ENCODE measurements around the gene DNAJC1.

The DNAJC1 gene

DNA sequence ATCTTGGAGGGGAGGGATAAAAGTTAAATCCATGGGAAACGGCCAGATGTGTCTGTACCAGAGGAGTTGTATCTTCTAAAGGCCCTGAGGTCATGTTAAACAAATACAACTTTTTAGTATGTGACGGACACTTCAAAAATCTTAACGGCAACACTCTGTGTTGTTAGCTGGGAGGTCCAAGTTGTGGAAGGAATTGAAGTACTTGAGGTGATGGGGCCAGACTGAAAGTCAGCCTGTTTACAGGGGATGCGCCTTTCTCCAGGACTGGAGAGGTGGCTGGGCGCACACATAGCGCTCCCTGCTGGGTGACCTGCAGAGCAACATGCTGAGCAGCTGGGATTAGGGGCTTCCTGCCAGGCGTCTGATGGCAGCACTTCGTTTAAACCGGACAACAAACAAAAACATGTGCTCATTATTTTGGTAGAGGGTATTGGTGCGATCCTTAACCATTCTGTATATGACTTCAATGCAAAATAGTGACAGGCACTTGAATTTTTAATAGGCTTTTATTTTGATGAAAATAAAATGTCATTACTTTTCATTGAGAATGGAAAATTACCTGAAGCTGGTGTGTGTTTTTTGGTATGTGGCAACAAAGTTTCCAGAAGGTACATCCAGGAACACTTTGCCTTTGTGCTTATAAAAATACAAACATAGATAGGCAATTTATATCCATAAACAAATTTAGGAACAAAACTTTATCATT lies 271.3 kb downstream of the DNAJC1 start:
- TF ChIP-seq, protein P1, sequence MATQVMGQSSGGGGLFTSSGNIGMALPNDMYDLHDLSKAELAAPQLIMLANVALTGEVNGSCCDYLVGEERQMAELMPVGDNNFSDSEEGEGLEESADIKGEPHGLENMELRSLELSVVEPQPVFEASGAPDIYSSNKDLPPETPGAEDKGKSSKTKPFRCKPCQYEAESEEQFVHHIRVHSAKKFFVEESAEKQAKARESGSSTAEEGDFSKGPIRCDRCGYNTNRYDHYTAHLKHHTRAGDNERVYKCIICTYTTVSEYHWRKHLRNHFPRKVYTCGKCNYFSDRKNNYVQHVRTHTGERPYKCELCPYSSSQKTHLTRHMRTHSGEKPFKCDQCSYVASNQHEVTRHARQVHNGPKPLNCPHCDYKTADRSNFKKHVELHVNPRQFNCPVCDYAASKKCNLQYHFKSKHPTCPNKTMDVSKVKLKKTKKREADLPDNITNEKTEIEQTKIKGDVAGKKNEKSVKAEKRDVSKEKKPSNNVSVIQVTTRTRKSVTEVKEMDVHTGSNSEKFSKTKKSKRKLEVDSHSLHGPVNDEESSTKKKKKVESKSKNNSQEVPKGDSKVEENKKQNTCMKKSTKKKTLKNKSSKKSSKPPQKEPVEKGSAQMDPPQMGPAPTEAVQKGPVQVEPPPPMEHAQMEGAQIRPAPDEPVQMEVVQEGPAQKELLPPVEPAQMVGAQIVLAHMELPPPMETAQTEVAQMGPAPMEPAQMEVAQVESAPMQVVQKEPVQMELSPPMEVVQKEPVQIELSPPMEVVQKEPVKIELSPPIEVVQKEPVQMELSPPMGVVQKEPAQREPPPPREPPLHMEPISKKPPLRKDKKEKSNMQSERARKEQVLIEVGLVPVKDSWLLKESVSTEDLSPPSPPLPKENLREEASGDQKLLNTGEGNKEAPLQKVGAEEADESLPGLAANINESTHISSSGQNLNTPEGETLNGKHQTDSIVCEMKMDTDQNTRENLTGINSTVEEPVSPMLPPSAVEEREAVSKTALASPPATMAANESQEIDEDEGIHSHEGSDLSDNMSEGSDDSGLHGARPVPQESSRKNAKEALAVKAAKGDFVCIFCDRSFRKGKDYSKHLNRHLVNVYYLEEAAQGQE (IDR thresholded peaks at IDR 0.05; ENCODE audit: insufficient read depth in 1 of 2, low read depth in 2 of 2, low read length in 2 of 2) = no peak
- TF ChIP-seq TAF1 (IDR thresholded peaks at IDR 0.05; ENCODE audit: borderline replicate concordance, insufficient read depth, low read length) (no peak), SIN3A (IDR thresholded peaks at IDR 0.05; ENCODE audit: borderline replicate concordance, insufficient read depth, low read length) (0 out of 2 replicates have a peak, but pooled peaks have one; percentile 27), POLR2AphosphoS5 (IDR thresholded peaks at IDR 0.05; ENCODE audit: low read depth, low read length) (no peak), FOXP2 (optimal IDR thresholded peaks at IDR 0.05; ENCODE audit: borderline replicate concordance, extremely low read depth, extremely low read length, insufficient read depth) (peak; percentile 100)

DNA sequence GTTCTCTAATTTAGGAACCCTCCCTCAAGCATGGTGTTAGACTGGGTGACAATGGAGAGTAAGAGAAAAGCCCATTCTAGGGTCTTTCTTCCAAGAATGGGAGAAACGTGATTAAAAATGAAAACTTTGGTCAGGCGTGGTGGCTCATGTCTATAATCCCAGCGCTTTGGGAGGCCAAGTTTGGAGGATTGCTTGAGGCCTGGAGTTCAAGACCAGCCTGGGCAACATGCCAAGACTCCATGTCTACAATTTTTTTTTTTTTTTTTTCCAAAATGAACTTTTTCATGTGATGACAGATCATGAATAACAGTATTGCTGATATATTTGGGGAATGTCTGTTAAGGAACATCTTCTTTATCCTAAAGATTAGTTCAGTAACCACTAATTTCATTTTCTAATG lies 274.9 kb downstream of the DNAJC1 start:
- TF ChIP-seq, protein P1 (IDR thresholded peaks at IDR 0.05; ENCODE audit: insufficient read depth in 1 of 2, low read depth in 2 of 2, low read length in 2 of 2) = no peak
- no peak for TF ChIP-seq POLR2AphosphoS5 (IDR thresholded peaks at IDR 0.05; ENCODE audit: low read depth, low read length)
- no peak for TF ChIP-seq TAF1 (IDR thresholded peaks at IDR 0.05; ENCODE audit: borderline replicate concordance, insufficient read depth, low read length)
- no peak for TF ChIP-seq FOXP2 (optimal IDR thresholded peaks at IDR 0.05; ENCODE audit: borderline replicate concordance, extremely low read depth, extremely low read length, insufficient read depth)
- TF ChIP-seq SIN3A (IDR thresholded peaks at IDR 0.05; ENCODE audit: borderline replicate concordance, insufficient read depth, low read length) = no peak

DNA sequence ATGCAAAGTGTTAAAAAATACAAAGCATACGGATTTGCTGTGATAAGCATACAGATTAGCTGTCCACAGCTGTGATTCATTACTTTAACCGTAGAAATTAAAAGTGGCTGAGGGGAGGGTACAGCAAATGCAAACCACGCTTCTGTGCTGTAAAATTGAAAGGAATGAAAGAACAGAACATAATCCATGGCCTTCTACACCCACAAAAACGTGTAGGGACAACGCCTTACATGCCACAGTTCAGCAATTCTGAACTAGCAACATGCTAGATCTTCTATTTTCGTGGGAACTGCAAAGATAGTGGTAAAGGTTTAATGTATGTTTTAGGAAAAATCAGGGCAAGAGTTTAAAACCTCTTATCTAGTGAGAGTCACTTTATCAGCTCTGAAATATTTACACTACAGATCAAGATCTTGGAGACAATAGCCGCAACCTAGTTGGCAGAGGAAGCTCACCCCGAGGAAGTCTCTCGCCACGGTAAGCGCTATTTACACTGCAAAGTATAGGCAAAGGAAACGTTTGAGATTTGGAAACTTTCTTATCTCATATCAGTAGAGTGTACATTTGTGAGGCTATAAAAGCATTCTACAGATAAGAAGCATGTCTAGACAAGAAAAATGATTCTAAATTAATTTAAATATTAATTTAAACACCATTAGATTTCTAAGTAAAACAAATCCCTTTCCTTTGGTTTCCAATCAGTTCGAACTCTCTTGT lies 275.9 kb downstream of the DNAJC1 start:
- TF ChIP-seq SIN3A (IDR thresholded peaks at IDR 0.05; ENCODE audit: borderline replicate concordance, insufficient read depth, low read length) (no peak), FOXP2 (optimal IDR thresholded peaks at IDR 0.05; ENCODE audit: borderline replicate concordance, extremely low read depth, extremely low read length, insufficient read depth) (no peak), POLR2AphosphoS5 (IDR thresholded peaks at IDR 0.05; ENCODE audit: low read depth, low read length) (0 out of 2 replicates have a peak, but pooled peaks have one; percentile 19), TAF1 (IDR thresholded peaks at IDR 0.05; ENCODE audit: borderline replicate concordance, insufficient read depth, low read length) (no peak)
- TF ChIP-seq, protein P1 (IDR thresholded peaks at IDR 0.05; ENCODE audit: insufficient read depth in 1 of 2, low read depth in 2 of 2, low read length in 2 of 2) = no peak

DNA sequence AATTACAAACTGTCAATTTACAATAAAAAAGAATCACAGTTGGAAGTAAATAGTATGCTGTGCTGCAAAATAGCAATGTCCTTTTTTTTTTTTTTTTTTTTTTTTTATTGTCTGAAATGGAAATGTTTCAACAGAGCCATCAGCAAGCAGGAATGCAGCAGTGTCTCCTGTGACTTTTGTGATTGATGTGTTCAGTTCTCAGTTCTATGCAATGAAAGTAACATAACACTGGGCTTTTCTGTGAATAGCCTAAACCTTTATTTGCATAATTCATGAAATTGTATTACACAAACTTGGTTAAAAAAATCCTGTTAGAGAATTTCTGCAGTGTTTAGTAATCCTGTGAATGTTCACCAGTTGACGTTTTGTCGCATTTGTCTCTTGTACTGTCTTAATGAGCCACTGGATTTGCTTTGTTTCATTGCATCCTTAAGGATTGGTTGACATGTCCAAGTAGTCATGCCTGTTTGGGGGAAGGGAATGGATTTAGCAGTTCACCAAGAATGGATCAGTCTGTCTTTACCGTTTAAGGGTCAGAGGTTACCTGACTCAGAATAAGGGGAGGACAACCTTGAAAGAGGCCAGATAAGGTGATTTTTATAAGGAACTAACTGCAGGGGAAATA lies 276.8 kb downstream of the DNAJC1 start:
- TF ChIP-seq, protein P1 (IDR thresholded peaks at IDR 0.05; ENCODE audit: insufficient read depth in 1 of 2, low read depth in 2 of 2, low read length in 2 of 2) = no peak
- TF ChIP-seq SIN3A (IDR thresholded peaks at IDR 0.05; ENCODE audit: borderline replicate concordance, insufficient read depth, low read length) (no peak), TAF1 (IDR thresholded peaks at IDR 0.05; ENCODE audit: borderline replicate concordance, insufficient read depth, low read length) (no peak), POLR2AphosphoS5 (IDR thresholded peaks at IDR 0.05; ENCODE audit: low read depth, low read length) (no peak), FOXP2 (optimal IDR thresholded peaks at IDR 0.05; ENCODE audit: borderline replicate concordance, extremely low read depth, extremely low read length, insufficient read depth) (no peak)

All from PFSK-1 (cell line).